Caco-2 (cell line): ENCODE measurements around the gene TCEA3. TPM values are rescaled to one million over a fixed set of nuclear protein-coding genes. Genes with fewer than 3 reads are reported as not detected.

ENCODE experiments used
- BruUV-seq: library from RNA; stranded (reverse); fragments of 400-500 nt; replicated peaks from 2 replicates; lab custom pipeline; 2021; lab: Mats Ljungman, UMichigan
- CTCF ChIA-PET: fragments of 300-600 bp; sonication (Branson Sonifier 250); formaldehyde crosslinking; loops from one replicate; lab custom pipeline; 2022; ENCODE audit warnings: antibody characterized with exemption; lab: Charles Lee
- POLR2A ChIA-PET: fragments of 300-600 bp; sonication (Branson Sonifier 250); formaldehyde crosslinking; loops from one replicate; lab custom pipeline; 2022; ENCODE audit warnings: antibody characterized with exemption; lab: Charles Lee
- DNase-seq, 2 experiments: peaks; one replicate each; pipeline versions ENCODE4 v3.0.0 to v3.0.0-alpha.2; 2020 to 2022
- H3K27me3 ChIP-seq: replicated peaks from 2 replicates; pipeline ENCODE4 v1.6.0; 2011; ENCODE audit warnings: low read length; ENCODE audit not compliant: control insufficient read depth, insufficient read depth
- H3K36me3 ChIP-seq: 2 replicates; pipeline ENCODE4 v1.5.1; 2011; ENCODE audit warnings: low read length; ENCODE audit not compliant: control insufficient read depth, insufficient read depth
- H3K4me1 ChIP-seq: fragments of 250-450 bp; sonication (Bioruptor Pico); 2 replicates; pipeline ENCODE4 v1.5.1; 2020; ENCODE audit warnings: mild to moderate bottlenecking
- H3K4me3 ChIP-seq: 2 replicates; pipeline ENCODE4 v1.5.1; 2011; ENCODE audit warnings: low read depth, mild to moderate bottlenecking, control low read depth, low read length
- H3K9me3 ChIP-seq: fragments of 250-450 bp; sonication (Bioruptor Pico); 2 replicates; pipeline ENCODE4 v1.5.1; 2020; ENCODE audit warnings: mild to moderate bottlenecking, moderate library complexity
- H3K27ac Mint-ChIP-seq: one replicate; pipeline ENCODE4 v1.8.0; 2022; ENCODE audit warnings: mixed read lengths; ENCODE audit not compliant: unreplicated experiment
- H3K27me3 Mint-ChIP-seq: one replicate; pipeline ENCODE4 v1.8.0; 2022; ENCODE audit warnings: mixed read lengths; ENCODE audit not compliant: insufficient read depth, unreplicated experiment
- H3K36me3 Mint-ChIP-seq: one replicate; pipeline ENCODE4 v1.8.0; 2022; ENCODE audit warnings: mild to moderate bottlenecking, mixed read lengths; ENCODE audit not compliant: insufficient read depth, unreplicated experiment
- H3K4me1 Mint-ChIP-seq: one replicate; pipeline ENCODE4 v1.8.0; 2022; ENCODE audit warnings: low read depth, mixed read lengths; ENCODE audit not compliant: unreplicated experiment
- H3K4me3 Mint-ChIP-seq: one replicate; pipeline ENCODE4 v1.8.0; 2022; ENCODE audit warnings: mild to moderate bottlenecking, moderate library complexity, mixed read lengths; ENCODE audit not compliant: unreplicated experiment
- H3K9me3 Mint-ChIP-seq: one replicate; pipeline ENCODE4 v1.8.0; 2022; ENCODE audit warnings: mixed read lengths; ENCODE audit not compliant: unreplicated experiment
- intact Hi-C: fragments of 100-400 bp; cut with micrococcal nuclease; formaldehyde crosslinking; loops from one replicate; pipeline ENCODE4 v1.10.0; 2022; ENCODE audit not compliant: unreplicated experiment
- total RNA-seq: library from RNA; stranded (reverse); gene quantifications from 2 replicates; pipeline ENCODE4 v1.2.3, GENCODE V29; 2022
- TF ChIP-seq, protein P1 (sequence below), 2 experiments: fragments of 200-600 bp in 1 of 2; IDR thresholded peaks; 1 replicate in 1 of 2; 2 replicates in 1 of 2; pipeline versions ENCODE4 v1.5.1 to v1.8.0; 2011 to 2022; ENCODE audit warnings: antibody characterized with exemption in 1 of 2, control low read depth in 1 of 2, inconsistent platforms in 1 of 2, low read depth in 1 of 2, low read length in 1 of 2, mild to moderate bottlenecking in 1 of 2, moderate library complexity in 1 of 2; ENCODE audit not compliant: insufficient read depth in 1 of 2, severe bottlenecking in 1 of 2, unreplicated experiment in 1 of 2

Gene TCEA3
- total RNA-seq, 1 experiment from 2014 or later, result 14.6 TPM

DNA sequence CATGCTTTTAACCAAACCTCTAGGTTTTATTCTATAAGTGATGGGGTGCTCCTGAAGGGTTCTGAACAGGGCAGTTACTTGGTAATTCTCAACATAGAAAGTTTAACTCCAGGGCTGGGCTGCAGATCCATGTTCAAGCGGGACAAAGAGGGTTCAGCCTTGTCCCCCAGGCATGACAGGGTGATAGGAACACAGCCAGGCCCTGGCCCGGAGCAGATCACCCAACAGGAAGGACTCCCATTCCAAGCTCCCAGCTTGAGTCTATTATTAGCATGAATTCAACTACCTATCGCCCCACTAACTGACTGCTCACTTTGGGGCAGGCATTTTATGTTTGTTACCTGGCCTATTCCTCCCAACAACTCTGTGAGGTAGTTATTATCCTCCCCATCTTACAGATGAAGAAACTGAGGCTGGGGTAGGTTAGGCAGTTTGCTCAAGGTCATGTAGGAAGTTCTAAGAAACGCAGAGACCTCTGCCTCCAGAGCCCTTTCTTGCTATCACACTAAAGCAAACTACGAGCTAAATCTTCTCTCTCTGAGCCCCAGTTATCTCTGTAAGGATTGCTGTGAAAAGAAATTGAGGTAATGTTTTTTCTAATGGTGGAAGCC, 44.9 kb upstream of the TCEA3 start:
- ChIA-PET CTCF (no interaction called here), POLR2A (no interaction called here)
- no peaks in the 10 kb centered on the region for H3K27me3 Mint-ChIP-seq
- no peaks in the 10 kb centered on the region for H3K9me3 Mint-ChIP-seq
- intact Hi-C loops, result no loop called here
- TF ChIP-seq, protein P1, sequence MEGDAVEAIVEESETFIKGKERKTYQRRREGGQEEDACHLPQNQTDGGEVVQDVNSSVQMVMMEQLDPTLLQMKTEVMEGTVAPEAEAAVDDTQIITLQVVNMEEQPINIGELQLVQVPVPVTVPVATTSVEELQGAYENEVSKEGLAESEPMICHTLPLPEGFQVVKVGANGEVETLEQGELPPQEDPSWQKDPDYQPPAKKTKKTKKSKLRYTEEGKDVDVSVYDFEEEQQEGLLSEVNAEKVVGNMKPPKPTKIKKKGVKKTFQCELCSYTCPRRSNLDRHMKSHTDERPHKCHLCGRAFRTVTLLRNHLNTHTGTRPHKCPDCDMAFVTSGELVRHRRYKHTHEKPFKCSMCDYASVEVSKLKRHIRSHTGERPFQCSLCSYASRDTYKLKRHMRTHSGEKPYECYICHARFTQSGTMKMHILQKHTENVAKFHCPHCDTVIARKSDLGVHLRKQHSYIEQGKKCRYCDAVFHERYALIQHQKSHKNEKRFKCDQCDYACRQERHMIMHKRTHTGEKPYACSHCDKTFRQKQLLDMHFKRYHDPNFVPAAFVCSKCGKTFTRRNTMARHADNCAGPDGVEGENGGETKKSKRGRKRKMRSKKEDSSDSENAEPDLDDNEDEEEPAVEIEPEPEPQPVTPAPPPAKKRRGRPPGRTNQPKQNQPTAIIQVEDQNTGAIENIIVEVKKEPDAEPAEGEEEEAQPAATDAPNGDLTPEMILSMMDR (IDR thresholded peaks at IDR 0.05; ENCODE audit: insufficient read depth in 1 of 2, low read depth in 1 of 2, low read length in 1 of 2, severe bottlenecking in 1 of 2, unreplicated experiment in 1 of 2), result no peak
- no peak overlapping the region for H3K27ac Mint-ChIP-seq
- H3K36me3 ChIP-seq, result no peaks in the 10 kb centered on the region
- no peak overlapping the region for H3K4me3 ChIP-seq
- no peak overlapping the region for H3K4me3 Mint-ChIP-seq
- H3K36me3 Mint-ChIP-seq, result peaks cover 5% of the 10 kb centered on the region
- 0 out of 2 replicates have a peak, but pooled peaks cover 5% of the 10 kb centered on the region for H3K4me1 ChIP-seq
- no TSS peak for BruUV-seq
- DNase-seq, result no peak
- H3K9me3 ChIP-seq, result no peaks in the 10 kb centered on the region
- H3K4me1 Mint-ChIP-seq, result peaks cover 9% of the 10 kb centered on the region
- no peaks in the 10 kb centered on the region for H3K27me3 ChIP-seq

DNA sequence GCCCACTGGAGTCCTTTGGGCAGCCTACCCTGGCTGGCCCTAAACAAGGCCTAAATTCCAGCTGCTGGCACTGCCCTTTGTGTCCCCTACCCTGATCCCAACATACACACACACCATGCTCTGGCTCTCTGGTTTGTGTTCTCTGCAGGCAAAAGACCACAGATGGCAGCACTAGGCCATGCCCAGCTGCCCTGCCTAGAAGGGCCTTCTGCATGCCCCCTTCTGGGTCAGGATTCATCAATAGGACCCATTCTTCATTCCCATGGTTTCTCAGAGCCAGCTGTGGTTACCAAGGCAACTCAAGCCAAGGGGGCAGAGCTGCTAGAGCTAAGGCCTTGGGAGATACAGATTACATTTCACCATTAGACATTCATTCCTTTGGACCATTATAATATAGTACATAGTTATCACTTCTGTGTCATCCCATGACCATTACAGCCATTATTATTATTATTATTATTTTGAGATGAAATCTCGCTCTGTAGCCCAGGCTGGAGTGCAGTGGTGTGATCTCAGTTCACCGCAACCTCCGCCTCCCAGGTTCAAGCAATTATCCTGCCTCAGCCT, 42.0 kb upstream of the TCEA3 start:
- Histone ChIP-seq H3K4me3 (no peak overlapping the region), H3K36me3 (no peaks in the 10 kb centered on the region), H3K4me1 (no peaks in the 10 kb centered on the region), H3K27me3 (no peaks in the 10 kb centered on the region), H3K9me3 (no peaks in the 10 kb centered on the region)
- H3K9me3 Mint-ChIP-seq, result no peaks in the 10 kb centered on the region
- TF ChIP-seq, protein P1 (IDR thresholded peaks at IDR 0.05; ENCODE audit: insufficient read depth in 1 of 2, low read depth in 1 of 2, low read length in 1 of 2, severe bottlenecking in 1 of 2, unreplicated experiment in 1 of 2), result no peak
- CTCF ChIA-PET, result no interaction called here
- intact Hi-C loops, result no loop called here
- no peak overlapping the region for H3K4me3 Mint-ChIP-seq
- H3K27me3 Mint-ChIP-seq, result no peaks in the 10 kb centered on the region
- peaks cover 5% of the 10 kb centered on the region for H3K36me3 Mint-ChIP-seq
- H3K4me1 Mint-ChIP-seq, result no peaks in the 10 kb centered on the region
- no peak overlapping the region for H3K27ac Mint-ChIP-seq
- POLR2A ChIA-PET, result no interaction called here
- no peak for DNase-seq
- BruUV-seq, result no TSS peak

DNA sequence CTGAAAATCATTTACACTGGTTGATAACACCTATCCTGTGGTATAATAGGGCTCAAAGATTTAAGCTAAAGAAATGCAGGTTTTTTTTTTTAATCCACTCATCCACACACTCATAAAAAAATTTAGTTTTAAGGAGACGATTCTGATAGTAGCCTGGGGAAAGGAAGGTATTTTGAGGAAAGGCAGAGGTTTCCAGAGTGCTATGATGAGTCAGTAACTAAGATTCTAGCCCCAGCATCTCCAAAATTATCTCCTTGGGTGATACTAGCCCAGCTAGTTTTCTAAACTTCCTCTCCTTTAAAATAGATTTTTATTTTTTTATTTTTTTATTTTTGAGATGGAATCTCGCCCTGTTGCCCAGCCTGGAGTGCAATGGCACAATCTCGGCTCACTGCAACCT, 38.7 kb upstream of the TCEA3 start:
- H3K4me1 ChIP-seq, result peaks cover 7% of the 10 kb centered on the region
- intact Hi-C loops, result no loop called here
- no peaks in the 10 kb centered on the region for H3K27me3 ChIP-seq
- TF ChIP-seq, protein P1 (IDR thresholded peaks at IDR 0.05; ENCODE audit: insufficient read depth in 1 of 2, low read depth in 1 of 2, low read length in 1 of 2, severe bottlenecking in 1 of 2, unreplicated experiment in 1 of 2), result no peak
- no peak for DNase-seq
- BruUV-seq, result no TSS peak
- no peak overlapping the region for H3K4me3 ChIP-seq
- Mint-ChIP-seq H3K27me3 (no peaks in the 10 kb centered on the region), H3K4me3 (no peak overlapping the region), H3K36me3 (no peaks in the 10 kb centered on the region), H3K4me1 (no peaks in the 10 kb centered on the region), H3K27ac (no peak overlapping the region), H3K9me3 (no peaks in the 10 kb centered on the region)
- POLR2A ChIA-PET, result no interaction called here
- CTCF ChIA-PET, result no interaction called here
- H3K9me3 ChIP-seq, result no peaks in the 10 kb centered on the region
- no peaks in the 10 kb centered on the region for H3K36me3 ChIP-seq
